NCI-H1694 treated with DMSO at 0.1 percent for 48 hours (cell line): ENCODE measurements around the gene GPR162.
"Not testable (repeated sequence)": the region's sequence is repeated elsewhere in the genome, so short reads cannot be mapped to it uniquely, and the experiment has no call there.

Experiments
- DNase-seq: peaks from one replicate; lab custom pipeline; 2025; lab: John Stamatoyannopoulos, UW

GPR162 gene

DNA sequence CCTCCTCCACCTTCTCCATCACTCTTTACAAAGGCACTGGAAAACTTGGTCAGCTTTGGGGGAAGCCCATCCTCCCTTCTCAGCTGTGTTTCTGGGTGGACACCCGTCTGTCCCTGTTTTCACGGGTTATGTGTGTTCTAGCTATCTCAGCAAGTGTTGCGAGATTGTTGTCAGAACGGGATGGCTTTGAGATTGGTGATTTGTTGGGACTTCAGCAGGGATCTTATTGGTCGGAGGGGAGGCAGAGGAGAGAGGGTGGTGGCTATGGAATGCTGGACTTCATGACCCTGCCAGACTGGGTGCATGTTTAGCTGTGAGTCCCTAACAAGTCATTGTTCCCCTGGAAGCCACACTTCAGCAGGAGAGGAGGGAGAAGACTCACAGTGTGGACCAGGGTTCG is 32.4 kb downstream of the GPR162 start:
- DNase-seq, result no peak

DNA sequence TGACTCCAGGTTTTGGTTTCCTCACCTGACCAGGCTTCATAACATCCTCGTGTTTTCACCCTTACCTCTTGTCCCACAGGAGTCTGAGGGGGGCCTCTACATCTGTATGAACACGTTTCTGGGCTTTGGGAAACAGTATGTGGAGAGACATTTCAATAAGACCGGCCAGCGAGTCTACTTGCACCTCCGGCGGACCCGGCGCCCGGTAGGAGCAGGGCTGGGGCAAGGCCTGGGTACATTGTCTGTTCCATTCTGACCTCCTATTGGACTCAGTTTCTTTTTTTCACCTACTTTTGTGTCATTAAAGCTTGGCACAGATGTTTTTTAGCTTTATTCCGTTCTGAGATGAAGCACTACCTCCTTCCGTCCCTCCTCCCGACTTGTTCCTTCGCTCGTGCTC is 33.7 kb downstream of the GPR162 start:
- no peak for DNase-seq

DNA sequence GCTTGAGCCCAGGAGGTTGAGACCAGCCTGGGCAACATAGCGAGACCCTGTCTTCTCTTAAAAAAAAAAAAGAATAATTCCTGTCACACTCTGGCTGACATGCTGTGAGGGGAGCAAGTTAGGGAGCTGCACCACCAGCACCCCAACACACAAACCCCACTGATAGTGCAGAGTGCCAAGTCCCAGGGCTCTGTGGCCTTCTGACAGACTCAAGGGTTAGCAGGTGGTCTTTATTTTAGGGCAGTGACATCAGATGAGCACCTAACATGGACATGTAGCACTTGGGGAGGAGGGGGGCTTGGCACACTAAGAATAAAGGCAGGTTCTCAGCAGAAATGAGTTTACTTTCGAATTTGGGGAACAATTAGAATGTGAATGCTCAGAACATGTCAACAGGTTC is 37.2 kb downstream of the GPR162 start:
- no peak for DNase-seq

- no peak for DNase-seq
Measured at GRCh38 chr12:6860116-6860515, 38.5 kb downstream of the GPR162 start.

DNA sequence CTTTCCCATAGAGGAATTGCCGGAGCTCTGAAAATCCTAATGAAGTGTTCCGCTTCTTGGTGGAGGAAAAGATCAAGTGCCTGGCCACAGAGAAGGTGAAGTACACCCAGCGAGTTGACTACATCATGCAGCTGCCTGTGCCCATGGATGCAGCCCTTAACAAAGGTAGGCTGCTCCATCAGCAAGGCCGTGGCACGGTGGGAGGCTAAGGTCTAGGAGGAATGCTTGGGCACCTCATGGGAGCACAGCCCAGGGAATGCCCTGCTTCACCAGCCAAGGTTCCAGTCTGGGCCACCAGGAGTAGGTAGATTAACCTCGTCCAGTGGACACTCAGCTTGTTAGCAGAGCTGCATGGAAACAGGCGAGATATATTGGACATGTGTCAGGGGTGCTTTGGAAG is 39.3 kb downstream of the GPR162 start:
- no peak for DNase-seq

GRCh38 chr12:6861391-6861790 is 39.8 kb downstream of the GPR162 start:
- no peak for DNase-seq

DNA sequence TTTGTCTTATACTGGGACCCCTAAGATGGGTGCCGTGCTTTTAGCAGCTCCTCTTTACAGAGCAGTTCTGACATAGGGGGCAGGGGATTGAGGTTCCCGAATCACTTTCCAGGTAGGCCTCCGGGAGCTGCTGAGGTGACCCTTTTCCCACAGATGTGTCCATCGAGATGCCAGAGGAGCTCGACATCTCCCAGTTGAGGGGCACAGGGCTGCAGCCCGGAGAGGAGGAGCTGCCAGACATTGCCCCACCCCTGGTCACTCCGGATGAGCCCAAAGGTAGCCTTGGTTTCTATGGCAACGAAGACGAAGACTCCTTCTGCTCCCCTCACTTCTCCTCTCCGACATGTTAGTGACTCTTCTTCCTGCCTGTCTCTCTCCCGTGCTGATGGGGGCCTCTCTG is 41.4 kb downstream of the GPR162 start:
- no peak for DNase-seq

- no peak for DNase-seq
Measured at GRCh38 chr12:6863586-6864321, 42.1 kb downstream of the GPR162 start.

GRCh38 chr12:6865307-6865706 is 43.7 kb downstream of the GPR162 start:
- not testable (repeated sequence) for DNase-seq

- DNase-seq, result no peak
Measured at GRCh38 chr12:6866163-6866919, 44.7 kb downstream of the GPR162 start.

DNA sequence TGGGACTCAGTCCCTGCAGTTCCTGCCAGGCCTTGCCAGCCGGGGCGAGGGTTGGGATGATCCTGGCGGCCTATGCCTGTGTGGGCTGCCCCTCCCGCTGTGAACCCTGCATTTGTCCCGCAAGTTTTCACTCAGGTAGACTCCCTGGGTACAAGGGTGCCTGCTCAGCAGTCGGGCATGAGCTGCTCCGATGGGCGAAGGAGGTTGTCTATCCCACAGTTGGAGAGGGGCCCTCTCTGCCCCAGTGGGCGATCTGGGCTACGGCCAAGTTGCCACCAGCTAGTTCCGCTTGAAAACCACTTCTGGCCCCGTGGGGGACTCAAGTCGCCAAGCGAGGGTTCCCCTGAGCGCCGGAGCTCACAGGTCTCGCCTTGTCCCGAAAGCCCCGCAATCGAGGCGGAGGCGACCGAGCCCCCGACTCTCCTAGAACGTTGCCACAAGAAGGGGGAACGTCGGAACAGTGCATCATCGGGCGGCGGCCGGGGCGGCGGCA is 45.3 kb downstream of the GPR162 start:
- DNase-seq, result no peak

GRCh38 chr12:6867413-6868210 is 46.0 kb downstream of the GPR162 start, which contains the start of gene TPI1:
Gene TPI1 (plus strand): TSS chr12:6867531. CDS start chr12:6867567, 36 bp downstream.
- peak; percentile 78 for DNase-seq

DNA sequence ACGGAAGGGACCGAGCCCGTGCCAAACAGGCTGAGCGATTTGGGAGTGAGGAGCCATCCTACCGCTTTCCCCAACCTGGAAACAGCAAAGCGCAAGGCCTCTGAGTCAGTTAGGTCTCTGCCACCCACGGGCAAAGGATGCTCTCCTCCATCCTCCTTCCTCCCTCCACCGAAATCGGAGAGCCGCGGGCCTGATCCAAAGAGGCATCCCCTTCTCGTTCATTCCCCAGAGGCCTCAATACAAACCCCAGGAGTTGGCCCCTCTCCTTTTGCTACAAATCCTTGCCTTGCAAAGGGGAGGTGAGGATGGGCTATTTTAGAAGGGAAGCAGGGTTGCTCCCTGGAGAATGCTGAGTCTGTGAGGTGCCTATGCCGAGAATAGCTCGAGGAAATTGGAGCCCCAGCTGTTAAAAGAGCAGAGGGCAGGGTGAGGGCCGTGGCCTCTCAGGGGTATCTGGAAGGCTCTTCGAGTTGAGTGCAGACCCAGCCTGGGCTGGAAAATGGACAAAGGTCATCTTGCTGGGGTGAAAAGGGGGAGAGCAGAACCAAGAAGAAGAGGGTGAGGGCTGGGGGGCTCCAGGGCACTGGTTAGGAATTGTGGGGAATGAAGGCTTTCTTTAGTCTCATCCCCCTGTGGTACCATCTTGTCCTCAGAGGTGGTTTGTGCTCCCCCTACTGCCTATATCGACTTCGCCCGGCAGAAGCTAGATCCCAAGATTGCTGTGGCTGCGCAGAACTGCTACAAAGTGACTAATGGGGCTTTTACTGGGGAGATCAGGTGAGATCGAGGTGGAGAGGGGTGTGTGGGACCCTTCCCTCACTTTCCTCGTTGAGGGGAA is 46.8 kb downstream of the GPR162 start:
- no peak for DNase-seq

DNA sequence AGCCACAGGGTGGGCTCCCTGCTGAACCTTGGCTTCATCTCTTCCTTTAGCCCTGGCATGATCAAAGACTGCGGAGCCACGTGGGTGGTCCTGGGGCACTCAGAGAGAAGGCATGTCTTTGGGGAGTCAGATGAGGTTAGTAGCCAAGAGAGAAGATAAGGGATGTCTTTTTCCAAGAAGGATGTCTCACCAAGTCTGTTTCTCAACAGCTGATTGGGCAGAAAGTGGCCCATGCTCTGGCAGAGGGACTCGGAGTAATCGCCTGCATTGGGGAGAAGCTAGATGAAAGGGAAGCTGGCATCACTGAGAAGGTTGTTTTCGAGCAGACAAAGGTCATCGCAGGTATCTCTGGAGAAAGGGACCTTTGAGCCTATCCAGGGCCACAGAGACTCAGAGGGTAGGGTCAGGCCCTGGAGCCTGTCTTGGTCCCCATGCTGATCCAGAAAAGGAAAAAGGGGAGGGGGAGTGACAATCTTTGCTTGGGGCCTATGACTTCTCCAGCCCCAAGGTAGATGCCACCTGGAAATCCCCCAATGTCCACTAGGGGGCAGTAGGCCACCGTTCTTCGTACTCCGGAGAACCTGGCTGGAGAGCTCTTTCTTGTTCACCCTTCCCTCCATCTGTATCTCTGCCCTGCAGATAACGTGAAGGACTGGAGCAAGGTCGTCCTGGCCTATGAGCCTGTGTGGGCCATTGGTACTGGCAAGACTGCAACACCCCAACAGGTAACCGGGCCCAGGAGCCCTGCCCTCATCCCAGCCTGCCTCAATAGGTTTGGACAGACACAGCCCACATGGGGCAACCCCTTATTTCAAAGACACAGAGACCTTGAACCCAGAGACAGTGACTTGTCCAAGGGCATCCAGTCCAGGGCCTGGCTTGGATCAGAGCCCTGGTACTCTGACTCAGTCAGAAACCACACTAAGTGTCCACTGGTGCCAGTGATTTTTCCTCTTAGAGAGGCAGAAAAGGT is 47.7 kb downstream of the GPR162 start:
- peak; percentile 83 for DNase-seq

DNA sequence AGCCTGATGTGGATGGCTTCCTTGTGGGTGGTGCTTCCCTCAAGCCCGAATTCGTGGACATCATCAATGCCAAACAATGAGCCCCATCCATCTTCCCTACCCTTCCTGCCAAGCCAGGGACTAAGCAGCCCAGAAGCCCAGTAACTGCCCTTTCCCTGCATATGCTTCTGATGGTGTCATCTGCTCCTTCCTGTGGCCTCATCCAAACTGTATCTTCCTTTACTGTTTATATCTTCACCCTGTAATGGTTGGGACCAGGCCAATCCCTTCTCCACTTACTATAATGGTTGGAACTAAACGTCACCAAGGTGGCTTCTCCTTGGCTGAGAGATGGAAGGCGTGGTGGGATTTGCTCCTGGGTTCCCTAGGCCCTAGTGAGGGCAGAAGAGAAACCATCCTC is 48.7 kb downstream of the GPR162 start:
- not testable (repeated sequence) for DNase-seq

DNA sequence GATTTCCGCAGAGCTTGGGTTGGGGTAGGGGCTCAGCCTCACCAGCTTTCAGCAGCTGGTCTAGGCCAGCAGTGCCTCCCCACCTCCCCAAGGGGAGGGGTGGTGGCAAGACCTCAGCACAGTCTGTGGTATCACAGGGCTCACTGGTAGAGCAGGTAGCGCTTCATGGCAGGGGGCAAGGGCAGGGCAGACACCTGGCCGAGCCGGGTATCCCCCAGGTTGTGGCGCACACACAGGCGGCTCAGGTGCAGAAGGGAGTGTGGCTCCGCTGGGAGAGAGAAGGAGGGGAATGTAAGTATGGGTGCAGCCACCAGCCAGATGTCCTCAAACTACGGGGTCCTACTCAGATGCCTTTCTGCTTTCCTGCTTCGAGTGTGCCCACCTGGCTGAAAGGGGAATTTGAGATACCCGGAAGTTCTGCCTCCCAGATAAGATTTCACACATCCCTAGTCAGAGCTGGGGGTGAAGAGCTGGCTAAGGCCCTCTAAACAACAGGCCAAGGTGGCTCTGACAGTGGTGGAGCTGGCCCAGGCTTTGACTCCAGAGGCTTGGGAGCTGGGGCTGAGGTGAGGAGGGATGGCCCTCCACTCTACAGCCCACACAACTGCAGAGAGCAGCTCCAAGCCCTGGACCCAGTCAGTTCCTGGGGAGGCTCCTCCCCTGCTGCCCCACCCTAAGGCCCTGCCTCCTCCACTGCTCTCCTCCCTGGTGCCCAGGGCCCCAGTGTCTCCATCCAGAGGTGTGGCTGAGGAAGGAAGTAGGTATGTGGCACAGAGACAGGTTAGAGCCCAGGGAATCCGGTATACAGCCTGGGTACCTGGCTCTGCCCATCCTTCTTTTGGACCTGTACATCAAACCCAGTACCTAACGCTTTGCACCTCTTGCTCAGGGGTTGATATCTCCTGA is 49.7 kb downstream of the GPR162 start:
- DNase-seq, result no peak

DNA sequence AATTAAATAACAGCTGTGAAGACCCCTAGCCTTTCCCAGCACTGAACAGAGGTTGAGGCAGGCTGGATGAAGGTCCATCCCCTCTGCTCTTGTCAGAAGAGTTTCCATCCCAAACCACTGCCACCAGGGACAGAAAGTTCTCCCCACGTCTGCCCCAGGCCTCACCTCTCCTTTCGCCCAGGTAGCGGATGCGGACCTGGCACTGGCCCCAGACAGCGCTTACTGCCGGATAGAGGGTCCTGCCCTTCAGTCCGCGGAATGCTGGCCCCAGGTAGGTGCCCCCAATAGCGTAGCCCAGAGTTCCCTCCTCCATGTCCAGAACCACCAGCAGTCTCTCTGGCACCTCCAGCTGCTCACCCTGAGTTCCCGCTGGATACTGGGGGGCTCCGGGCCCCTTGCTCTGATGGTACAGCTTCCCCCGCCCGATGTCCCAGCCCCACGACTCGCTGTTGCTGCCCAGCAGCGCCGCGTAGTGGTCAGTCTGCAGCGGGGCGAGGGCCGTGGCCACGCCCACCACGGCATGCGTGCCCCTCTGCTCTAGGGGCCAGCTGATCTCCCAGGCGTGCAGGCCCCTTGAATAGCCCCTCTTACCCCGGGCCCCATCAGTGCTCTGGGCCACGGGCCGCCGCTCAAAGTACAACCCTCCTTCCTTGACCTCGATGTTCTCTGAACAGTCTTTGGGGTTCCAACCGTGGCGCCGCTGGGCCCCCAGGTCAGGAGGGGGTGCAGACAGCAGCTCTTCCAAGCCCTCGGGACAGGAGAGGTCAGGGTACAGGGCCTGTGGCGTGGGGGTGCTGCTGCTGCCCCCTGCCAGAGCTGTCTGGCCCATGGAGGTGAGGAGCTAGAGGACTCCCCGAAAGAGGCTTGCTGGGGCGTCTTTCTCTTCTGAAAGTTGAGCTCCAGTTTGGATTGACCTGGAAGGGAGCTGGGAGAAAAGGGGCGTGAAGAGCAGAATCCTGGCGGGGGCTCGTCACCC is 50.7 kb downstream of the GPR162 start:
- peak; percentile 59 for DNase-seq
